Esophagus muscularis mucosa (tissue), 4 donors: ENCODE measurements around the gene HLA-F. TPM values are rescaled to one million over a fixed set of nuclear protein-coding genes. Genes with fewer than 3 reads are reported as not detected.

Experiments
- DNase-seq: peaks from one replicate; pipeline ENCODE4 v3.0.0-alpha.2; 2017; ENCODE audit errors: extremely low spot score
- H3K27ac ChIP-seq, 4 donors: fragments of 200-600 bp; sonication (generic); replicated peaks in 1 of 4; 1 replicate in 3 of 4; 2 replicates in 1 of 4; pipeline ENCODE4 v1.5.1; 2016 to 2019; ENCODE audit warnings: mild to moderate bottlenecking in 1 of 4
- H3K27me3 ChIP-seq, 4 donors: fragments of 200-600 bp; sonication (generic); one replicate each; pipeline versions ENCODE4 v1.5.1 to v1.6.0; 2016 to 2019
- H3K36me3 ChIP-seq, 4 donors: fragments of 200-600 bp; sonication (generic); one replicate each; pipeline ENCODE4 v1.5.1; 2016 to 2019
- H3K4me1 ChIP-seq, 4 donors: fragments of 200-600 bp; sonication (generic); one replicate each; pipeline ENCODE4 v1.5.1; 2016 to 2019
- H3K4me3 ChIP-seq, 4 donors: fragments of 200-600 bp; sonication (generic); 1 replicate in 2 of 4; 2 replicates in 2 of 4; pipeline ENCODE4 v1.5.1; 2016 to 2019; ENCODE audit warnings: mild to moderate bottlenecking in 4 of 4, moderate library complexity in 1 of 4
- H3K9me3 ChIP-seq, 4 donors: fragments of 200-600 bp; sonication (generic); 1 replicate in 3 of 4; 2 replicates in 1 of 4; pipeline ENCODE4 v1.5.1; 2016 to 2019
- CTCF ChIP-seq, 3 experiments: fragments of 200-600 bp in 2 of 3; fragments of 450-650 bp in 1 of 3; sonication (generic) in 2 of 3; IDR thresholded peaks; one replicate each; pipeline ENCODE4 v1.5.1; 2017 to 2019; ENCODE audit warnings: antibody characterized with exemption in 3 of 3, mild to moderate bottlenecking in 2 of 3, moderate library complexity in 1 of 3
- EP300 ChIP-seq: sonication (generic); formaldehyde crosslinking; IDR thresholded peaks from one replicate; pipeline ENCODE4 v1.6.1; 2017; ENCODE audit warnings: antibody characterized with exemption
- POLR2A ChIP-seq: fragments of 450-650 bp; IDR thresholded peaks from one replicate; pipeline ENCODE4 v1.6.1; 2017; ENCODE audit warnings: antibody characterized with exemption, moderate library complexity, mild to moderate bottlenecking, low read depth
- POLR2AphosphoS5 ChIP-seq, 2 donors: sonication (generic); formaldehyde crosslinking; IDR thresholded peaks; one replicate each; pipeline ENCODE4 v1.6.1; 2017; ENCODE audit warnings: antibody characterized with exemption in 2 of 2
- WGBS: methylation state at CpG from one replicate; pipeline ENCODE4 v1.1.5; 2018; 5-methylcytosine and 5-hydroxymethylcytosine counted together
- intact Hi-C: fragments of 100-400 bp; cut with DNase I; formaldehyde crosslinking; loops from one replicate; pipeline ENCODE4 v1.15.1; 2023
- total RNA-seq, 4 donors: library from RNA; depleted of rRNA; stranded (reverse); fragments of >200 nt; gene quantifications; one replicate each; pipeline versions ENCODE4 v1.1.0 to v1.2.1, GENCODE V29; 2016

Gene HLA-F
- total RNA-seq, 4 donors from 2014 or later = 36.1 to 69.6 (median 52.8) TPM

GRCh38 chr6:29726571-29727194 is 3.4 kb downstream of the HLA-F start:
- peaks cover 8 to 25% (median 19%) of the 10 kb centered on the region in 4 donors for H3K4me1 ChIP-seq
- intact Hi-C loops = loop anchor here (10.0 kb wide), 1 partner anchor 72 kb away; the partner anchor contains the start of gene MOG
- no peak overlapping the region for H3K4me3 ChIP-seq
- no peak for DNase-seq
- no peak overlapping the region for H3K27ac ChIP-seq
- 92% methylated on average over 9 of the region's 9 CpGs for WGBS
- no peaks in the 10 kb centered on the region for H3K27me3 ChIP-seq
- TF ChIP-seq CTCF (IDR thresholded peaks at IDR 0.05) (no peak), EP300 (no peak), POLR2AphosphoS5 (IDR thresholded peaks at IDR 0.05) (no peak), POLR2A (no peak)
- H3K36me3 ChIP-seq = peaks cover 6 to 39% (median 18%) of the 10 kb centered on the region in 4 donors
- H3K9me3 ChIP-seq = no peaks in the 10 kb centered on the region

GRCh38 chr6:29727637-29728036 is 4.4 kb downstream of the HLA-F start:
- WGBS = 54% methylated on average over 2 of the region's 2 CpGs
- intact Hi-C loops = loop anchor here (10.0 kb wide), 1 partner anchor 73 kb away; the partner anchor contains the start of gene MOG
- Histone ChIP-seq H3K4me1 (peaks cover 8 to 25% (median 19%) of the 10 kb centered on the region in 4 donors), H3K9me3 (no peaks in the 10 kb centered on the region), H3K4me3 (no peak overlapping the region), H3K36me3 (peaks cover 6 to 39% (median 18%) of the 10 kb centered on the region in 4 donors), H3K27ac (no peak overlapping the region), H3K27me3 (no peaks in the 10 kb centered on the region)
- TF ChIP-seq POLR2A = no peak
- no peak for TF ChIP-seq POLR2AphosphoS5 (IDR thresholded peaks at IDR 0.05)
- no peak for TF ChIP-seq CTCF (IDR thresholded peaks at IDR 0.05)
- no peak for TF ChIP-seq EP300
- no peak for DNase-seq

GRCh38 chr6:29728173-29728874 is 5.1 kb downstream of the HLA-F start:
- TF ChIP-seq CTCF (IDR thresholded peaks at IDR 0.05) (no peak), POLR2A (no peak), POLR2AphosphoS5 (IDR thresholded peaks at IDR 0.05) (no peak), EP300 (no peak)
- Histone ChIP-seq H3K36me3 (peaks cover 6 to 39% (median 18%) of the 10 kb centered on the region in 4 donors), H3K27me3 (no peaks in the 10 kb centered on the region), H3K4me1 (peaks cover 8 to 25% (median 17%) of the 10 kb centered on the region in 4 donors), H3K27ac (no peak overlapping the region), H3K4me3 (no peak overlapping the region), H3K9me3 (no peaks in the 10 kb centered on the region)
- 97% methylated on average over 3 of the region's 3 CpGs for WGBS
- DNase-seq = no peak
- intact Hi-C loops = loop anchor here (10.0 kb wide), 1 partner anchor 74 kb away; the partner anchor contains the start of gene MOG

GRCh38 chr6:29728875-29729270 is 5.6 kb downstream of the HLA-F start:
- peaks cover 8 to 25% (median 17%) of the 10 kb centered on the region in 4 donors for H3K4me1 ChIP-seq
- intact Hi-C loops = loop anchor here (10.0 kb wide), 1 partner anchor 74 kb away; the partner anchor contains the start of gene MOG
- DNase-seq = no peak
- H3K27me3 ChIP-seq = no peaks in the 10 kb centered on the region
- no peak overlapping the region for H3K4me3 ChIP-seq
- no peak overlapping the region for H3K27ac ChIP-seq
- H3K9me3 ChIP-seq = no peaks in the 10 kb centered on the region
- H3K36me3 ChIP-seq = peaks cover 6 to 39% (median 18%) of the 10 kb centered on the region in 4 donors
- TF ChIP-seq POLR2A (no peak), EP300 (no peak), POLR2AphosphoS5 (IDR thresholded peaks at IDR 0.05) (no peak), CTCF (IDR thresholded peaks at IDR 0.05) (no peak)
